ENCODE data around the gene EPB41L4B.

EPB41L4B gene

DNA sequence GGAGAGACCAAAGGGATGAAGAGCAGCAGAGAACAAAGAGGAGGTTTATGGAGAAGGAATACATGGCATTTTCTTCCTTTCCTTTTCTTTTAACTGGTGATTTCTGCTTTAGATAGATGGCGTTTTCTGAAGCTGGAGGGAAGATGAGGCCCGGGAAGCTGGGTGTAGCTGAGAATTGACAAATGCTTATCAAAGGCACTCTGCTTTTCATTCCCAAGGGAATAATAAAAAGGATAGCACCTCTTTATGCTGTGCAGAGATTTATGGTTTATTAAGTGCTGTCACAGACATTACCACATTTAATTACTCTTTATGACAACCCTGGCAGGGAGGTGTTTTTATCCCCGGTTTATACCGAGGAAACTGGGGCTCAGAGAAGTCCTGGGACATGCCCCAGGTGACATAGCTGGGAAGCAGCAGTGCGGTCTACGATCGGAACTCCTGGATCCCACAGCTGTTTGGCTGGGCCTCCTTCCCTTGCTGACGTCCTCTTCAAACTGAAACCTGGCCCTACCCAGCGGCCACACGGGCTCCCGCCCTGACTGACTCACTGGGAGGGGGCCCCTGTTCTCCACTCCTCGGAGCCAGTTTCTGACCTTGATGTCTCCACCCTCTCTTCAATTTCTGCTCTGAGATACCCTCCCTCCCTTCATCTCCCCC lies 8.2 kb upstream of the EPB41L4B start (continued):
- TF ChIP-seq TSHZ1 (tag by site-specific recombination; IDR thresholded peaks at IDR 0.05; ENCODE audit: borderline replicate concordance) (no peak), ZNF221 (tag by site-specific recombination; IDR thresholded peaks at IDR 0.05; ENCODE audit: borderline replicate concordance) (no peak), ZNF10 (tag by site-specific recombination; IDR thresholded peaks at IDR 0.05) (no peak), ZNF658 (tag by site-specific recombination; IDR thresholded peaks at IDR 0.05) (no peak), ZNF280C (tag by site-specific recombination; IDR thresholded peaks at IDR 0.05) (no peak), MZF1 (tag by site-specific recombination; IDR thresholded peaks at IDR 0.05; ENCODE audit: borderline replicate concordance) (no peak), GFI1B (tag by site-specific recombination; IDR thresholded peaks at IDR 0.05) (no peak), ZNF202 (tag by site-specific recombination; IDR thresholded peaks at IDR 0.05; ENCODE audit: borderline replicate concordance) (no peak), SP7 (tag by site-specific recombination; IDR thresholded peaks at IDR 0.05) (no peak), ZNF747 (tag by site-specific recombination; IDR thresholded peaks at IDR 0.05) (no peak), ZSCAN4 (tag by site-specific recombination; IDR thresholded peaks at IDR 0.05) (no peak), ZNF660 (tag by site-specific recombination; IDR thresholded peaks at IDR 0.05) (no peak), SCRT1 (tag by site-specific recombination; IDR thresholded peaks at IDR 0.05; ENCODE audit: borderline replicate concordance) (no peak), ZNF600 (tag by site-specific recombination; IDR thresholded peaks at IDR 0.05) (no peak), ZNF561 (tag by site-specific recombination; IDR thresholded peaks at IDR 0.05; ENCODE audit: borderline replicate concordance) (no peak), KLF8 (tag by site-specific recombination; IDR thresholded peaks at IDR 0.05) (no peak)

- Histone ChIP-seq H3K36me3 (ENCODE audit: control insufficient read depth in 2 of 2, insufficient read depth in 1 of 2, low read length in 2 of 2) (no peaks in the 10 kb centered on the region), H3K4me3 (ENCODE audit: low read depth, low read length) (no peak overlapping the region)
Measured at GRCh38 chr9:109325089-109325488, 4.2 kb upstream of the EPB41L4B start.

More at GRCh38 chr9:109325089-109325488, 4.2 kb upstream of the EPB41L4B start:
- TF ChIP-seq ZNF560 (tag by site-specific recombination; IDR thresholded peaks at IDR 0.05; ENCODE audit: borderline replicate concordance) (no peak), ZNF658 (tag by site-specific recombination; IDR thresholded peaks at IDR 0.05) (no peak), ZBTB8A (tag by site-specific recombination; IDR thresholded peaks at IDR 0.05) (no peak), KLF8 (tag by site-specific recombination; IDR thresholded peaks at IDR 0.05) (no peak), YY1 (tag by site-specific recombination; IDR thresholded peaks at IDR 0.05) (no peak), ZNF549 (tag by site-specific recombination; IDR thresholded peaks at IDR 0.05) (no peak), KLF1 (tag by site-specific recombination; IDR thresholded peaks at IDR 0.05) (no peak)
- TF ChIP-seq, protein P1, sequence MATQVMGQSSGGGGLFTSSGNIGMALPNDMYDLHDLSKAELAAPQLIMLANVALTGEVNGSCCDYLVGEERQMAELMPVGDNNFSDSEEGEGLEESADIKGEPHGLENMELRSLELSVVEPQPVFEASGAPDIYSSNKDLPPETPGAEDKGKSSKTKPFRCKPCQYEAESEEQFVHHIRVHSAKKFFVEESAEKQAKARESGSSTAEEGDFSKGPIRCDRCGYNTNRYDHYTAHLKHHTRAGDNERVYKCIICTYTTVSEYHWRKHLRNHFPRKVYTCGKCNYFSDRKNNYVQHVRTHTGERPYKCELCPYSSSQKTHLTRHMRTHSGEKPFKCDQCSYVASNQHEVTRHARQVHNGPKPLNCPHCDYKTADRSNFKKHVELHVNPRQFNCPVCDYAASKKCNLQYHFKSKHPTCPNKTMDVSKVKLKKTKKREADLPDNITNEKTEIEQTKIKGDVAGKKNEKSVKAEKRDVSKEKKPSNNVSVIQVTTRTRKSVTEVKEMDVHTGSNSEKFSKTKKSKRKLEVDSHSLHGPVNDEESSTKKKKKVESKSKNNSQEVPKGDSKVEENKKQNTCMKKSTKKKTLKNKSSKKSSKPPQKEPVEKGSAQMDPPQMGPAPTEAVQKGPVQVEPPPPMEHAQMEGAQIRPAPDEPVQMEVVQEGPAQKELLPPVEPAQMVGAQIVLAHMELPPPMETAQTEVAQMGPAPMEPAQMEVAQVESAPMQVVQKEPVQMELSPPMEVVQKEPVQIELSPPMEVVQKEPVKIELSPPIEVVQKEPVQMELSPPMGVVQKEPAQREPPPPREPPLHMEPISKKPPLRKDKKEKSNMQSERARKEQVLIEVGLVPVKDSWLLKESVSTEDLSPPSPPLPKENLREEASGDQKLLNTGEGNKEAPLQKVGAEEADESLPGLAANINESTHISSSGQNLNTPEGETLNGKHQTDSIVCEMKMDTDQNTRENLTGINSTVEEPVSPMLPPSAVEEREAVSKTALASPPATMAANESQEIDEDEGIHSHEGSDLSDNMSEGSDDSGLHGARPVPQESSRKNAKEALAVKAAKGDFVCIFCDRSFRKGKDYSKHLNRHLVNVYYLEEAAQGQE (tag by site-specific recombination; IDR thresholded peaks at IDR 0.05): peak; percentile 53
- Histone ChIP-seq H3K27ac (ENCODE audit: extremely low read depth, low read depth, low read length) (no peak overlapping the region), H3K4me1 (ENCODE audit: control insufficient read depth, insufficient read depth, low read length) (no peaks in the 10 kb centered on the region), H3K9me3 (ENCODE audit: control insufficient read depth, insufficient read depth, low read depth, low read length) (no peaks in the 10 kb centered on the region)
- ChIA-PET POLR2A (no interaction called here), CTCF (interaction anchor here (0.7 to 1.0 kb wide), 2 partner anchors 80 to 410 kb away, joined by 4 to 5 read pairs; no protein-coding TSS in a partner anchor)

Data from HEK293 (cell line).